ENCODE measurements around the gene NRP2.

The NRP2 gene

GRCh38 chr2:205767617-205768016 lies 85.3 kb downstream of the NRP2 start:
- DNase-seq (ENCODE audit: low spot score), result no peak
- TF ChIP-seq CTCF (IDR thresholded peaks at IDR 0.05), result no peak
- H3K4me3 ChIP-seq, result no peak overlapping the region
- no peak overlapping the region for H3K27ac ChIP-seq

- Histone ChIP-seq H3K4me3 (no peak overlapping the region), H3K27ac (no peak overlapping the region)
- no peak for DNase-seq (ENCODE audit: low spot score)
- TF ChIP-seq CTCF (IDR thresholded peaks at IDR 0.05), result no peak
Measured at GRCh38 chr2:205768341-205768740, 86.0 kb downstream of the NRP2 start.

GRCh38 chr2:205768815-205769494 lies 86.7 kb downstream of the NRP2 start:
- DNase-seq (ENCODE audit: low spot score), result no peak
- TF ChIP-seq CTCF (IDR thresholded peaks at IDR 0.05), result no peak
- no peak overlapping the region for H3K27ac ChIP-seq
- no peak overlapping the region for H3K4me3 ChIP-seq

DNA sequence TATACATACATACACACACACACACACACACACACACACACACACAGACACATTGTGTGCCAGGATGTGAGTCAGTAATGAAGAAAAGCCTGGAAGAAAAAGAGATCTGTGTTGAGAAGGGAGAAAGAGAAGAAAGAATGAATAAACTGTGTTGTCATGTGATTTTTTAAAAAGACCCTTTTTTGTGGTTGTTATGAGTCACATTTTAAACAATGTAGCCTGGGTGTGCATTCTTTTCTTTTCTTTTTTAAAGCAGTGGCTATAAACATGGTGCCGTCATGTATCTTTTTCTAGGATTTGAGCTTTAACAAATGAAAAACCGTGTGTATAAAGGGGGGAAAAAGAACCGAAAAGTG lies 87.2 kb downstream of the NRP2 start:
- TF ChIP-seq CTCF (IDR thresholded peaks at IDR 0.05), result no peak
- H3K27ac ChIP-seq, result no peak overlapping the region
- no peak overlapping the region for H3K4me3 ChIP-seq
- no peak for DNase-seq (ENCODE audit: low spot score)

DNA sequence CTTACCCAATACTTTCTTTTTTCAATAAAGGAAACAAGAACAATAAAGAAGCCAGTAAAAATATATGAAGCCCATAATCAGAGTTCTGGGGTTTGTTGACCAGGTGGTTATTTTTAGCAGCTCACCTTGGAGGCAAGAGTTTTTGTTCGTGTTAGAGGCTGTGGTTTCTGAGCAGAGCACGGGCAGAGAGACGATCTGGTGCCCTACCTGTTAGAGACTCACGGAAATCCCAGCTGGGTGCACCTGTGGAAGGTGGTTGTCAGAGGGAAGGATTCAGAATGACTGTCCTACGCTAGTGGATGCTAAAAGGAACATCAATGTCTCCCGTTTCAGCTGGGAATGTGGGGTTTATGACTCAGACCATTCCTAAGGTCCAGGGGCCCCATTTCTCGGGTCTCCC lies 87.6 kb downstream of the NRP2 start:
- Histone ChIP-seq H3K27ac (no peak overlapping the region), H3K4me3 (no peak overlapping the region)
- TF ChIP-seq CTCF (IDR thresholded peaks at IDR 0.05), result no peak
- DNase-seq (ENCODE audit: low spot score), result no peak

DNA sequence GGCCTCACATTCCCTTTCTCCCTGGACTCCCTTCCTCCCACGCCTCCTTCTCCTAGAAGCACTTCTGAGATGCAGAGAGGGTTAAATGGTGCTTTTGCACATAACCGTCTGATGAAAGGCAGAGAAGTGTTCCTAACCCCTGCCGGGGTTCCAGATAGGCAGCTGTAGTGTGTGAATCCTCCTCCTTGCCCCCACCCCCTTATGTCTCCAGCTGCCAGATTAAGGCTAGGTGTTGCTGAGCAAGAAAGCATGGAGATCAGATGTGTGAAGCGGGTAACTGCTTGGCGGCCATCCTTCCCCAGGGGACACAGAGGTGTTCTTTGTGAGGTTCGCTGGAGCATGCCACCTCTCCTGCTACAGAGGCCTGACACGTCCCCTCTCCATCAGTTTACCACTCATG lies 88.3 kb downstream of the NRP2 start:
- no peak overlapping the region for H3K4me3 ChIP-seq
- DNase-seq (ENCODE audit: low spot score), result no peak
- no peak for TF ChIP-seq CTCF (IDR thresholded peaks at IDR 0.05)
- no peak overlapping the region for H3K27ac ChIP-seq

DNA sequence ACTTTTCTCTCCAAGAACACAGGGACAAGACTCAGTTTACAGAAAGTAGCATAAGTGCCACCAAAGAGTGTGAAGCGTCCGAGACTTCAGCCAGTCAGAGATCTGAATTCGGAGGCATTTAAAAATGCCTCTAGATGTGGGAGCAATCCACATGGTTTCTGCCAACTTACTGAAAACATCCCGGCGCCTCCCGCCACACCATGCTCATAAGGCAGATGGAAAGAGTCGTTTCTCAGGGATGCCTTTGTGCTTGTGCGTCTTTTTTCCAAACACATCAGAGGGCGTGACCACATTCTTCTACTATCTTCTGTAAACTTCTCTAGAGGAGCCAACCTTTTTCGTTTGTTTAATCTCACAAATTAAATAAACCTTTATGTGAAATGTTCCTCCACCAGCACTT lies 88.7 kb downstream of the NRP2 start:
- no peak overlapping the region for H3K27ac ChIP-seq
- H3K4me3 ChIP-seq, result no peak overlapping the region
- no peak for DNase-seq (ENCODE audit: low spot score)
- TF ChIP-seq CTCF (IDR thresholded peaks at IDR 0.05), result no peak
